Panc1 (cell line): ENCODE results near the gene PCDHA2. TPM values are rescaled to one million over a fixed set of nuclear protein-coding genes. Genes with fewer than 3 reads are reported as not detected.

Experiments used
- ATAC-seq: fragments of 200-7000 bp; cut with Tn5 transposase; 2 replicates; pipeline ENCODE4 v1.9.1; 2020; ENCODE audit warnings: mild to moderate bottlenecking, moderate library complexity
- BruUV-seq: library from RNA; stranded (reverse); fragments of 400-500 nt; replicated peaks from 2 replicates; lab custom pipeline; 2021; lab: Mats Ljungman, UMichigan
- CTCF ChIA-PET: fragments of 300-600 bp; sonication (Branson Sonifier 250); formaldehyde crosslinking; loops from one replicate; lab custom pipeline; 2022; ENCODE audit warnings: antibody characterized with exemption; lab: Charles Lee
- POLR2A ChIA-PET: fragments of 300-600 bp; sonication (Branson Sonifier 250); formaldehyde crosslinking; loops from one replicate; lab custom pipeline; 2022; ENCODE audit warnings: antibody characterized with exemption; lab: Charles Lee
- DNase-seq: peaks from one replicate; pipeline ENCODE4 v3.0.0-alpha.2; 2010; ENCODE audit warnings: low read depth, low spot score
- H3K27ac ChIP-seq: 2 replicates; pipeline ENCODE4 v1.5.1; 2011; ENCODE audit warnings: mild to moderate bottlenecking, low read length, inconsistent platforms
- H3K27me3 ChIP-seq: fragments of 200-500 bp; sonication (Bioruptor generic); 2 replicates; pipeline ENCODE4 v1.6.0; 2014; ENCODE audit warnings: low read length, inconsistent platforms; ENCODE audit not compliant: control insufficient read depth, insufficient read depth
- H3K36me3 ChIP-seq: fragments of 200-500 bp; sonication (Bioruptor generic); 2 replicates; pipeline ENCODE4 v1.5.1; 2014; ENCODE audit warnings: inconsistent platforms, mild to moderate bottlenecking, low read length, moderate library complexity; ENCODE audit not compliant: control insufficient read depth, insufficient read depth
- H3K4me1 ChIP-seq: 2 replicates; pipeline ENCODE4 v1.5.1; 2011; ENCODE audit warnings: inconsistent platforms, mild to moderate bottlenecking, low read length, moderate library complexity; ENCODE audit not compliant: control insufficient read depth, insufficient read depth
- H3K4me3 ChIP-seq, 2 experiments: 2 replicates each; pipeline ENCODE4 v1.5.1; 2011 to 2012; ENCODE audit warnings: low read depth in 2 of 2, low read length in 2 of 2, mild to moderate bottlenecking in 2 of 2, inconsistent platforms in 1 of 2, moderate library complexity in 1 of 2
- H3K9me3 ChIP-seq: fragments of 200-500 bp; sonication (Bioruptor generic); 2 replicates; pipeline ENCODE4 v1.5.1; 2014; ENCODE audit warnings: low read depth, mild to moderate bottlenecking, inconsistent platforms, low read length, moderate library complexity; ENCODE audit not compliant: control insufficient read depth, insufficient read depth
- POLR2AphosphoS5 ChIP-seq: IDR thresholded peaks from 2 replicates; pipeline ENCODE4 v1.6.1; 2012; ENCODE audit warnings: mild to moderate bottlenecking, low read depth, low read length, moderate library complexity
- SIN3A ChIP-seq: IDR thresholded peaks from 2 replicates; pipeline ENCODE4 v1.6.1; 2012; ENCODE audit warnings: low read depth, mild to moderate bottlenecking, low read length, moderate library complexity, borderline replicate concordance; ENCODE audit not compliant: insufficient read depth
- TCF7L2 ChIP-seq: IDR thresholded peaks from 2 replicates; pipeline ENCODE4 v1.6.1; 2011; ENCODE audit warnings: mild to moderate bottlenecking, low read depth, low read length, inconsistent platforms
- in situ Hi-C: cut with HindIII; loops from 2 replicates; pipeline ENCODE4 v1.10.0; 2016; ENCODE audit warnings: low sequenced_read_pairs, low pct_unique_long_range_greater_than_20kb
- intact Hi-C: fragments of 100-400 bp; cut with micrococcal nuclease; formaldehyde crosslinking; loops from one replicate; pipeline ENCODE4 v1.10.0; 2022; ENCODE audit not compliant: unreplicated experiment
- total RNA-seq: library from RNA; stranded (reverse); gene quantifications from one replicate; pipeline ENCODE4 v1.2.1, GENCODE V29; 2021; ENCODE audit not compliant: unreplicated experiment
- TF ChIP-seq, protein P1 (sequence below), 2 experiments: IDR thresholded peaks; 2 replicates each; pipeline ENCODE4 v1.6.1; 2011 to 2012; ENCODE audit warnings: low read depth in 2 of 2, control low read depth in 1 of 2, low read length in 1 of 2, mild to moderate bottlenecking in 1 of 2, moderate library complexity in 1 of 2; ENCODE audit not compliant: insufficient read depth in 1 of 2
- TF ChIP-seq, protein P2 (sequence below): fragments of 450-650 bp; IDR thresholded peaks from 2 replicates; pipeline ENCODE4 v1.5.1; 2017; ENCODE audit warnings: mild to moderate bottlenecking

The PCDHA2 gene
- total RNA-seq, 1 experiment from 2014 or later: not detected

DNA sequence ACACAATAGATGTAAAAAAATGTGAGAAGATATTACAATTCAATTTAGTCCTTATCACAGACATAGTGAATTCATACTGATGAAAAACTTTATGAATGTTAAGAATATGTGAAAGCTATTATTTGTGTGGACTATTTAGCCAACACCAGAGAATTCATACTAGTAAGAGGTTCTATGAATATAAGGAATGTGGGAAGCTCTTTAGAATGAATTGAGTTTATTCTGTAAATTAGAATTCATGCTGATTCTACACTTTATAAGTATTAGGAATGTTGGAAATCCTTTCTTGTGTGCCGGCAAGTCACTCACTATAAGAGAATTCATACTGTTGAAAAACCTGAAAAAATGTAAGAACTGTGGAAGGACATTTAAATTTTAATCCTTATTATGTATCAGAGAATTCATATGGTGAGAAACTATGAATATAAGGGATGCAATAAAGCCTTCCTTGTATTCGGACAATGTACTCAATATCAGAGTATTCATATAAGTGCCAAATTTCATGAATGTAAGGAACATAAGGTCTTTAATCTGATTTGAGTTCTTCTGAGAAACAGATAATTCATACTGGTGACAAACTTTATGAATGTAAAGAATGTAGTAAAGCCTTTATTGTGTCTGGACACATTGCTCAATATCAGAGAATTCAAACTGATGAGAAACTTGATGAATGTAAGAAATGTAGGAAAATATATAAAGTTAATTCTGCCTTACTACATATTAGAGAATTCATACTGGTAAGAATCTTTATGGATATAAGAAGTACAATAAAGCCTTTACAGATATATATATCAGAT lies 30.3 kb upstream of the PCDHA2 start:
- intact Hi-C loops: no loop called here
- Histone ChIP-seq H3K27ac (no peak overlapping the region), H3K4me3 (no peak overlapping the region), H3K4me1 (no peaks in the 10 kb centered on the region), H3K27me3 (no peaks in the 10 kb centered on the region), H3K36me3 (no peaks in the 10 kb centered on the region), H3K9me3 (peaks cover 50% of the 10 kb centered on the region)
- POLR2A ChIA-PET: no interaction called here
- DNase-seq: no peak
- TF ChIP-seq, protein P1, sequence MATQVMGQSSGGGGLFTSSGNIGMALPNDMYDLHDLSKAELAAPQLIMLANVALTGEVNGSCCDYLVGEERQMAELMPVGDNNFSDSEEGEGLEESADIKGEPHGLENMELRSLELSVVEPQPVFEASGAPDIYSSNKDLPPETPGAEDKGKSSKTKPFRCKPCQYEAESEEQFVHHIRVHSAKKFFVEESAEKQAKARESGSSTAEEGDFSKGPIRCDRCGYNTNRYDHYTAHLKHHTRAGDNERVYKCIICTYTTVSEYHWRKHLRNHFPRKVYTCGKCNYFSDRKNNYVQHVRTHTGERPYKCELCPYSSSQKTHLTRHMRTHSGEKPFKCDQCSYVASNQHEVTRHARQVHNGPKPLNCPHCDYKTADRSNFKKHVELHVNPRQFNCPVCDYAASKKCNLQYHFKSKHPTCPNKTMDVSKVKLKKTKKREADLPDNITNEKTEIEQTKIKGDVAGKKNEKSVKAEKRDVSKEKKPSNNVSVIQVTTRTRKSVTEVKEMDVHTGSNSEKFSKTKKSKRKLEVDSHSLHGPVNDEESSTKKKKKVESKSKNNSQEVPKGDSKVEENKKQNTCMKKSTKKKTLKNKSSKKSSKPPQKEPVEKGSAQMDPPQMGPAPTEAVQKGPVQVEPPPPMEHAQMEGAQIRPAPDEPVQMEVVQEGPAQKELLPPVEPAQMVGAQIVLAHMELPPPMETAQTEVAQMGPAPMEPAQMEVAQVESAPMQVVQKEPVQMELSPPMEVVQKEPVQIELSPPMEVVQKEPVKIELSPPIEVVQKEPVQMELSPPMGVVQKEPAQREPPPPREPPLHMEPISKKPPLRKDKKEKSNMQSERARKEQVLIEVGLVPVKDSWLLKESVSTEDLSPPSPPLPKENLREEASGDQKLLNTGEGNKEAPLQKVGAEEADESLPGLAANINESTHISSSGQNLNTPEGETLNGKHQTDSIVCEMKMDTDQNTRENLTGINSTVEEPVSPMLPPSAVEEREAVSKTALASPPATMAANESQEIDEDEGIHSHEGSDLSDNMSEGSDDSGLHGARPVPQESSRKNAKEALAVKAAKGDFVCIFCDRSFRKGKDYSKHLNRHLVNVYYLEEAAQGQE (IDR thresholded peaks at IDR 0.05; ENCODE audit: insufficient read depth in 1 of 2, low read depth in 2 of 2, low read length in 1 of 2): no peak
- TF ChIP-seq SIN3A (no peak), TCF7L2 (no peak), POLR2AphosphoS5 (no peak)
- TF ChIP-seq, protein P2, sequence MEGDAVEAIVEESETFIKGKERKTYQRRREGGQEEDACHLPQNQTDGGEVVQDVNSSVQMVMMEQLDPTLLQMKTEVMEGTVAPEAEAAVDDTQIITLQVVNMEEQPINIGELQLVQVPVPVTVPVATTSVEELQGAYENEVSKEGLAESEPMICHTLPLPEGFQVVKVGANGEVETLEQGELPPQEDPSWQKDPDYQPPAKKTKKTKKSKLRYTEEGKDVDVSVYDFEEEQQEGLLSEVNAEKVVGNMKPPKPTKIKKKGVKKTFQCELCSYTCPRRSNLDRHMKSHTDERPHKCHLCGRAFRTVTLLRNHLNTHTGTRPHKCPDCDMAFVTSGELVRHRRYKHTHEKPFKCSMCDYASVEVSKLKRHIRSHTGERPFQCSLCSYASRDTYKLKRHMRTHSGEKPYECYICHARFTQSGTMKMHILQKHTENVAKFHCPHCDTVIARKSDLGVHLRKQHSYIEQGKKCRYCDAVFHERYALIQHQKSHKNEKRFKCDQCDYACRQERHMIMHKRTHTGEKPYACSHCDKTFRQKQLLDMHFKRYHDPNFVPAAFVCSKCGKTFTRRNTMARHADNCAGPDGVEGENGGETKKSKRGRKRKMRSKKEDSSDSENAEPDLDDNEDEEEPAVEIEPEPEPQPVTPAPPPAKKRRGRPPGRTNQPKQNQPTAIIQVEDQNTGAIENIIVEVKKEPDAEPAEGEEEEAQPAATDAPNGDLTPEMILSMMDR: no peak
- CTCF ChIA-PET: no interaction called here
- ATAC-seq: no peak
- in situ Hi-C loops: no loop called here
- no TSS peak for BruUV-seq

- no peak overlapping the region for H3K27ac ChIP-seq
- ATAC-seq (no peak), DNase-seq (no peak)
- no peaks in the 10 kb centered on the region for H3K27me3 ChIP-seq
- intact Hi-C loops (no loop called here), in situ Hi-C loops (no loop called here)
- peaks cover 54% of the 10 kb centered on the region for H3K9me3 ChIP-seq
- H3K4me1 ChIP-seq: no peaks in the 10 kb centered on the region
- H3K4me3 ChIP-seq: no peak overlapping the region
- TF ChIP-seq SIN3A (no peak), TCF7L2 (no peak), POLR2AphosphoS5 (no peak)
- TF ChIP-seq, protein P2: no peak
- TF ChIP-seq, protein P1 (IDR thresholded peaks at IDR 0.05; ENCODE audit: insufficient read depth in 1 of 2, low read depth in 2 of 2, low read length in 1 of 2): no peak
- no TSS peak for BruUV-seq
- CTCF ChIA-PET: interaction anchor here (0.6 kb wide), 1 partner anchor 304 kb away, joined by 3 read pairs; no protein-coding TSS in a partner anchor
- no peaks in the 10 kb centered on the region for H3K36me3 ChIP-seq
- POLR2A ChIA-PET: no interaction called here
Observed at GRCh38 chr5:140767444-140767843, 27.2 kb upstream of the PCDHA2 start.
